H9 (cell line): ENCODE results near the gene RBM38. TPM values are rescaled to one million over a fixed set of nuclear protein-coding genes. Genes with fewer than 3 reads are reported as not detected.
A peak's percentile ranks its signal among the peaks of the same experiment; 100 is the strongest.

ENCODE experiments used
- DNase-seq: peaks from one replicate; pipeline ENCODE4 v3.0.0-alpha.2; 2017
- H2AFZ ChIP-seq: one replicate; pipeline ENCODE4 v1.6.1; 2013; ENCODE audit warnings: mild to moderate bottlenecking, low read length, control low read depth, moderate library complexity
- H2AK5ac ChIP-seq: 2 replicates; pipeline ENCODE4 v1.6.1; 2013; ENCODE audit warnings: low read length, control low read depth, mixed read lengths; ENCODE audit not compliant: insufficient read length
- H2BK120ac ChIP-seq: one replicate; pipeline ENCODE4 v1.6.1; 2013; ENCODE audit warnings: low read depth, mild to moderate bottlenecking, low read length, control low read depth, inconsistent platforms; ENCODE audit not compliant: poor library complexity, severe bottlenecking
- H2BK12ac ChIP-seq: 2 replicates; pipeline ENCODE4 v1.6.1; 2013; ENCODE audit warnings: low read length, control low read depth, mixed read lengths, low read depth; ENCODE audit not compliant: insufficient read length
- H2BK15ac ChIP-seq: 2 replicates; pipeline ENCODE4 v1.6.1; 2013; ENCODE audit warnings: low read depth, low read length, control low read depth
- H2BK20ac ChIP-seq: one replicate; pipeline ENCODE4 v1.6.1; 2013; ENCODE audit warnings: low read depth, mild to moderate bottlenecking, low read length, control low read depth, inconsistent platforms; ENCODE audit not compliant: poor library complexity, severe bottlenecking
- H2BK5ac ChIP-seq: 2 replicates; pipeline ENCODE4 v1.6.1; 2013; ENCODE audit warnings: low read length, control low read depth, mixed read lengths; ENCODE audit not compliant: insufficient read length
- H3K14ac ChIP-seq: 2 replicates; pipeline ENCODE4 v1.6.1; 2013; ENCODE audit warnings: low read length, control low read depth; ENCODE audit not compliant: insufficient read depth
- H3K18ac ChIP-seq: 2 replicates; pipeline ENCODE4 v1.6.1; 2013; ENCODE audit warnings: low read depth, mild to moderate bottlenecking, mixed read lengths, low read length, control low read depth; ENCODE audit not compliant: insufficient read length
- H3K23ac ChIP-seq: 2 replicates; pipeline ENCODE4 v1.6.1; 2013; ENCODE audit warnings: low read length, control low read depth, mixed read lengths, low read depth; ENCODE audit not compliant: insufficient read length
- H3K23me2 ChIP-seq: 2 replicates; pipeline ENCODE4 v1.6.1; 2013; ENCODE audit warnings: low read depth, mild to moderate bottlenecking, mixed read lengths, low read length, control low read depth; ENCODE audit not compliant: insufficient read length, poor library complexity, severe bottlenecking
- H3K27ac ChIP-seq: 2 replicates; pipeline ENCODE4 v1.5.1; 2013; ENCODE audit warnings: low read length, control low read depth, mixed read lengths, low read depth; ENCODE audit not compliant: insufficient read length
- H3K27me3 ChIP-seq: 2 replicates; pipeline ENCODE4 v1.6.1; 2013; ENCODE audit warnings: low read length, control low read depth, inconsistent platforms; ENCODE audit not compliant: insufficient read depth
- H3K4ac ChIP-seq: 2 replicates; pipeline ENCODE4 v1.6.1; 2013; ENCODE audit warnings: low read depth, mild to moderate bottlenecking, control low read depth, inconsistent platforms, low read length, moderate library complexity
- H3K4me1 ChIP-seq: 2 replicates; pipeline ENCODE4 v1.6.1; 2013; ENCODE audit warnings: low read length, control low read depth, inconsistent platforms; ENCODE audit not compliant: insufficient read depth
- H3K4me2 ChIP-seq: 2 replicates; pipeline ENCODE4 v1.6.1; 2013; ENCODE audit warnings: low read length, control low read depth, mixed read lengths; ENCODE audit not compliant: insufficient read length, insufficient read depth
- H3K56ac ChIP-seq: 2 replicates; pipeline ENCODE4 v1.6.1; 2013; ENCODE audit warnings: low read depth, mild to moderate bottlenecking, mixed read lengths, low read length, control low read depth; ENCODE audit not compliant: insufficient read length
- H3K79me1 ChIP-seq: 2 replicates; pipeline ENCODE4 v1.6.1; 2013; ENCODE audit warnings: low read depth, mild to moderate bottlenecking, moderate library complexity, low read length, control low read depth, inconsistent platforms; ENCODE audit not compliant: insufficient read depth, poor library complexity, severe bottlenecking
- H3K79me2 ChIP-seq: 2 replicates; pipeline ENCODE4 v1.6.1; 2013; ENCODE audit warnings: low read length, control low read depth, inconsistent platforms; ENCODE audit not compliant: insufficient read depth
- H3K9ac ChIP-seq: 2 replicates; pipeline ENCODE4 v1.6.1; 2013; ENCODE audit warnings: low read length, control low read depth, mixed read lengths; ENCODE audit not compliant: insufficient read length; ENCODE audit errors: extremely low read depth
- H3K9me3 ChIP-seq: one replicate; pipeline ENCODE4 v1.6.1; 2013; ENCODE audit warnings: low read depth, low read length, inconsistent platforms; ENCODE audit not compliant: control insufficient read depth
- H3T11ph ChIP-seq: one replicate; pipeline ENCODE4 v1.6.1; 2013; ENCODE audit warnings: mild to moderate bottlenecking, low read length, control low read depth, inconsistent platforms
- H4K20me1 ChIP-seq: one replicate; pipeline ENCODE4 v1.6.1; 2013; ENCODE audit not compliant: control insufficient read depth, insufficient read length, insufficient read depth
- H4K5ac ChIP-seq: 2 replicates; pipeline ENCODE4 v1.6.1; 2013; ENCODE audit warnings: low read depth, mild to moderate bottlenecking, mixed read lengths, low read length, control low read depth; ENCODE audit not compliant: insufficient read length
- H4K8ac ChIP-seq: replicated peaks from 2 replicates; pipeline ENCODE4 v1.6.1; 2013; ENCODE audit warnings: low read length, control low read depth, mixed read lengths, low read depth; ENCODE audit not compliant: insufficient read length
- H4K91ac ChIP-seq: 2 replicates; pipeline ENCODE4 v1.6.1; 2013; ENCODE audit warnings: low read depth, mild to moderate bottlenecking, moderate library complexity, mixed read lengths, low read length, control low read depth; ENCODE audit not compliant: insufficient read length
- H3K27ac Mint-ChIP-seq, 3 experiments: 2 replicates in 2 of 3; 3 replicates in 1 of 3; pipeline ENCODE4 v1.8.0; 2020 to 2021; ENCODE audit warnings: mixed read lengths in 3 of 3, mild to moderate bottlenecking in 1 of 3, moderate library complexity in 1 of 3
- H3K27me3 Mint-ChIP-seq: 2 replicates; pipeline ENCODE4 v1.8.0; 2021; ENCODE audit warnings: low read depth, mild to moderate bottlenecking, moderate library complexity, mixed read lengths
- H3K36me3 Mint-ChIP-seq, 3 experiments: 2 replicates in 2 of 3; 3 replicates in 1 of 3; pipeline ENCODE4 v1.8.0; 2020 to 2021; ENCODE audit warnings: low read depth in 3 of 3, mixed read lengths in 3 of 3; ENCODE audit not compliant: insufficient read depth in 1 of 3
- H3K4me1 Mint-ChIP-seq, 2 experiments: 2 replicates each; pipeline ENCODE4 v1.8.0; 2020; ENCODE audit warnings: mixed read lengths in 2 of 2
- H3K4me3 Mint-ChIP-seq, 2 experiments: 2 replicates in 1 of 2; 3 replicates in 1 of 2; pipeline ENCODE4 v1.8.0; 2020 to 2021; ENCODE audit warnings: mild to moderate bottlenecking in 2 of 2, mixed read lengths in 2 of 2, moderate library complexity in 1 of 2
- H3K9me3 Mint-ChIP-seq, 2 experiments: 2 replicates in 1 of 2; 3 replicates in 1 of 2; pipeline ENCODE4 v1.8.0; 2020; ENCODE audit warnings: mild to moderate bottlenecking in 2 of 2, mixed read lengths in 2 of 2, moderate library complexity in 1 of 2
- WGBS: extraction: QIAGEN DNeasy Blood & Tissue Kit; methylation state at CpG from one replicate; pipeline ENCODE4 v1.1.7; 2013; ENCODE audit warnings: missing lambda C conversion rate, low lambda C conversion rate, mixed read lengths; ENCODE audit not compliant: insufficient read length; ENCODE audit errors: extremely low coverage; 5-methylcytosine and 5-hydroxymethylcytosine counted together
- total RNA-seq: library from RNA; stranded (reverse); gene quantifications from 2 replicates; pipeline ENCODE4 v1.2.1, GENCODE V29; 2021
- TF ChIP-seq, protein P1 (sequence below): fragments of 200-600 bp; sonication (generic); conservative IDR thresholded peaks from 3 replicates; pipeline ENCODE4 v1.8.0; 2021; ENCODE audit warnings: antibody characterized with exemption, mild to moderate bottlenecking

RBM38 gene
- total RNA-seq, 1 experiment from 2014 or later = 66.8 TPM

DNA sequence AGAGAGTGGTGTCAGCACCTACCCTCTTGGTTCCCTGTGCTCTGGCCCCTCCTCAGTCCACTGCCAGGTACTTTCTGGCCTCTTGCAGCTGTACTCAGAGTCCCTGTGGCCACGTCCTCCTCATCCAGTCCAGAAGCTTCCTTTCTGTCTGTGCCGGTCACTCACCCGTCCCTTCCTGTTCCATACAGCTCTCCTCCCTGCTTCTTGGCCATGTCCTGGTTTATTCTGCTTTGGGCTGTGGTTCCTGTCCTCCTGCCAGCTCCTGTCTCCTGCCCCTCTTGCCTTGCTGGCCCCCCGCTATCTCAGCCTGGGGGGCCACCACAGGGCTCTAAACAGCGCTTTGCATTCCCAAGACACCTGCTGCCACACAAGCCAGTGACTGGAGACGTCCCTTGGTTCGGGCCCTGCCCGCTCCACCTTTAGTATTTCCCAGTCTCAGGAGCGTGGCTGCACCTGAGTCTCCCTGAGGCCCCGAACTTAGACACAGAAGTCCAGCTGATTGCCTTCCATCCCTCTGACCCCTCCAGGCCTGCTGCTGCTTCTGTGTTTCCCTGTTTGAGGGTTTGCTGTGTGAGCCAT is 15.5 kb upstream of the RBM38 start:
- Histone ChIP-seq H3K23ac (no peak overlapping the region), H3K4ac (no peak overlapping the region), H3K23me2 (no peaks in the 10 kb centered on the region), H3K27me3 (no peaks in the 10 kb centered on the region), H4K91ac (no peak overlapping the region), H3K79me1 (no peaks in the 10 kb centered on the region), H2BK12ac (no peak overlapping the region), H2AK5ac (no peak overlapping the region), H3K27ac (no peak overlapping the region), H3K4me2 (no peak overlapping the region), H3K18ac (no peak overlapping the region), H2BK120ac (no peak overlapping the region), H4K5ac (no peak overlapping the region), H3K14ac (no peak overlapping the region), H2AFZ (no peak overlapping the region), H3K9me3 (no peaks in the 10 kb centered on the region), H3K56ac (no peak overlapping the region), H4K20me1 (no peaks in the 10 kb centered on the region), H2BK15ac (no peak overlapping the region), H3K9ac (no peak overlapping the region), H4K8ac (no peak overlapping the region), H3T11ph (no peak overlapping the region), H3K4me1 (no peaks in the 10 kb centered on the region), H2BK5ac (no peak overlapping the region), H3K79me2 (no peaks in the 10 kb centered on the region), H2BK20ac (no peak overlapping the region)
- Mint-ChIP-seq H3K27me3 (no peaks in the 10 kb centered on the region), H3K9me3 (no peaks in the 10 kb centered on the region), H3K36me3 (peaks cover 50 to 89% (median 83%) of the 10 kb centered on the region in 3 experiments), H3K27ac (peak overlapping the region in 2 of 3 experiments; percentile 42 to 85; a peak in 4 of 7 replicates), H3K4me1 (peaks cover 9 to 10% of the 10 kb centered on the region in 2 experiments), H3K4me3 (no peak overlapping the region)
- TF ChIP-seq, protein P1, sequence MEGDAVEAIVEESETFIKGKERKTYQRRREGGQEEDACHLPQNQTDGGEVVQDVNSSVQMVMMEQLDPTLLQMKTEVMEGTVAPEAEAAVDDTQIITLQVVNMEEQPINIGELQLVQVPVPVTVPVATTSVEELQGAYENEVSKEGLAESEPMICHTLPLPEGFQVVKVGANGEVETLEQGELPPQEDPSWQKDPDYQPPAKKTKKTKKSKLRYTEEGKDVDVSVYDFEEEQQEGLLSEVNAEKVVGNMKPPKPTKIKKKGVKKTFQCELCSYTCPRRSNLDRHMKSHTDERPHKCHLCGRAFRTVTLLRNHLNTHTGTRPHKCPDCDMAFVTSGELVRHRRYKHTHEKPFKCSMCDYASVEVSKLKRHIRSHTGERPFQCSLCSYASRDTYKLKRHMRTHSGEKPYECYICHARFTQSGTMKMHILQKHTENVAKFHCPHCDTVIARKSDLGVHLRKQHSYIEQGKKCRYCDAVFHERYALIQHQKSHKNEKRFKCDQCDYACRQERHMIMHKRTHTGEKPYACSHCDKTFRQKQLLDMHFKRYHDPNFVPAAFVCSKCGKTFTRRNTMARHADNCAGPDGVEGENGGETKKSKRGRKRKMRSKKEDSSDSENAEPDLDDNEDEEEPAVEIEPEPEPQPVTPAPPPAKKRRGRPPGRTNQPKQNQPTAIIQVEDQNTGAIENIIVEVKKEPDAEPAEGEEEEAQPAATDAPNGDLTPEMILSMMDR = no peak
- no peak for DNase-seq
- WGBS = no CpG with 5 or more reads among the region's 10 CpGs
